ENCODE data around the gene ZNF584. TPM values are rescaled to one million over a fixed set of nuclear protein-coding genes. Genes with fewer than 3 reads are reported as not detected.

Gene ZNF584
- total RNA-seq, 2 experiments from 2014 or later, result 8.3 to 10.7 TPM

DNA sequence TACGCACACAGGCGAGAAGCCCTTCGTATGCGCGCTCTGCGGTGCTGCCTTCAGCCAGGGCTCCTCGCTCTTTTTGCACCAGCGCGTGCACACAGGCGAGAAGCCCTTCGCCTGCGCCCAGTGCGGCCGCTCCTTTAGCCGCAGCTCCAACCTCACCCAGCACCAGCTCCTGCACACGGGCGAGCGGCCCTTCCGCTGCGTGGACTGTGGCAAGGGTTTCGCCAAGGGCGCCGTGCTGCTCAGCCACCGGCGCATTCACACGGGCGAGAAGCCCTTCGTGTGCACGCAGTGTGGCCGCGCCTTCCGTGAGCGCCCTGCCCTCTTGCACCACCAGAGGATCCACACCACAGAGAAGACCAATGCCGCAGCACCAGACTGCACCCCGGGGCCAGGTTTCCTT is 47.7 kb downstream of the ZNF584 start:
- Mint-ChIP-seq H3K4me3 (no peak overlapping the region), H3K27ac (no peak overlapping the region), H3K4me1 (ENCODE audit: low read depth) (peaks cover 10% of the 10 kb centered on the region), H3K27me3 (peaks cover 2% of the 10 kb centered on the region), H3K9me3 (no peaks in the 10 kb centered on the region), H3K36me3 (peaks cover 31% of the 10 kb centered on the region)
- ChIA-PET CTCF (no interaction called here), POLR2A (no interaction called here)
- DNase-seq, result no peak
- intact Hi-C loops (cut with micrococcal nuclease), result no loop called here

GRCh38 chr19:58460039-58460438 is 51.6 kb downstream of the ZNF584 start:
- intact Hi-C loops (cut with micrococcal nuclease), result no loop called here
- no peak for DNase-seq
- ChIA-PET POLR2A (interaction anchor here (1.5 kb wide), 1 partner anchor 15 kb away, joined by 3 read pairs; no protein-coding TSS in a partner anchor), CTCF (no interaction called here)
- Mint-ChIP-seq H3K36me3 (peaks cover 22% of the 10 kb centered on the region), H3K27ac (no peak overlapping the region), H3K27me3 (no peaks in the 10 kb centered on the region), H3K4me3 (no peak overlapping the region), H3K9me3 (no peaks in the 10 kb centered on the region), H3K4me1 (ENCODE audit: low read depth) (no peaks in the 10 kb centered on the region)

DNA sequence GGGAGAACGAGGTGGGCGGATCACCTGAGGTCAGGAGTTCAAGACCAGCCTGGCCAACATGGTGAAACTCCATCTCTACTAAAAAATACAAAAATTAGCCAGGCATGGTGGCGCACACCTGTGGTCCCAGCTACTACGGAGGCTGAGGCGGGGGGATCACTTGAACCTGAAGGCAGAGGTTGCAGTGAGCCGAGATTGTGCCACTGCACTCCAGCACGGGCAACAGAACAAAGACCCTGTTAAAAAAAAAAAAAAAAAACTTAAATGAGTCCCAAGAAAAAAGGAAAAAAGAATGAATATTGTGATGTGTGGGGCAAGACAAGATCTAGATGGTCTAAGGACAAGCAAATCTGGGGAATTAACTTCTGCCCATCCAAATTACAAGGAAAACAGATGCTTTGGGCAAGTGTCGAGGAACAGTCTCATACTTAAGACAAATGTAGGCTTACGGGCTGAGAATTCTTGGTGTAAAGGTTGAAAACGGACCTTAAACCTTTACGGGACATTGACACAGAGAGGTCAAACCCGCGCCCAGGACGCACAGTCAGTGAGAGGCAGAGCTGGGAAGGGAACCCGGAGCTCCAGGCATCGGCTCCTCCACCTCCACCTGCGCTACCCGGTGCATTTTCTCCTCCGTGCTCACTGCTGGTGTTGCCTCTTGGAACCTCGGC is 57.8 kb downstream of the ZNF584 start:
- Mint-ChIP-seq H3K4me1 (ENCODE audit: low read depth) (peaks cover 17% of the 10 kb centered on the region), H3K9me3 (no peaks in the 10 kb centered on the region), H3K36me3 (peaks cover 4% of the 10 kb centered on the region), H3K4me3 (peak overlapping the region; percentile 83), H3K27ac (no peak overlapping the region), H3K27me3 (no peaks in the 10 kb centered on the region)
- DNase-seq, result no peak
- POLR2A ChIA-PET, result interaction anchor here (0.6 to 2.1 kb wide), 4 partner anchors 10 to 161 kb away, joined by 3 to 4 read pairs (median 4); partner anchors contain the start of genes ERVK3-1, ZNF446 and ZNF584
- intact Hi-C loops (cut with micrococcal nuclease), result loop anchor here (2.0 kb wide), 3 partner anchors 33 to 187 kb away; partner anchors contain the start of genes TRIM28 and ZNF8
- CTCF ChIA-PET, result interaction anchor here (0.7 to 1.0 kb wide), 3 partner anchors 13 to 54 kb away, joined by 3 read pairs; no protein-coding TSS in a partner anchor

DNA sequence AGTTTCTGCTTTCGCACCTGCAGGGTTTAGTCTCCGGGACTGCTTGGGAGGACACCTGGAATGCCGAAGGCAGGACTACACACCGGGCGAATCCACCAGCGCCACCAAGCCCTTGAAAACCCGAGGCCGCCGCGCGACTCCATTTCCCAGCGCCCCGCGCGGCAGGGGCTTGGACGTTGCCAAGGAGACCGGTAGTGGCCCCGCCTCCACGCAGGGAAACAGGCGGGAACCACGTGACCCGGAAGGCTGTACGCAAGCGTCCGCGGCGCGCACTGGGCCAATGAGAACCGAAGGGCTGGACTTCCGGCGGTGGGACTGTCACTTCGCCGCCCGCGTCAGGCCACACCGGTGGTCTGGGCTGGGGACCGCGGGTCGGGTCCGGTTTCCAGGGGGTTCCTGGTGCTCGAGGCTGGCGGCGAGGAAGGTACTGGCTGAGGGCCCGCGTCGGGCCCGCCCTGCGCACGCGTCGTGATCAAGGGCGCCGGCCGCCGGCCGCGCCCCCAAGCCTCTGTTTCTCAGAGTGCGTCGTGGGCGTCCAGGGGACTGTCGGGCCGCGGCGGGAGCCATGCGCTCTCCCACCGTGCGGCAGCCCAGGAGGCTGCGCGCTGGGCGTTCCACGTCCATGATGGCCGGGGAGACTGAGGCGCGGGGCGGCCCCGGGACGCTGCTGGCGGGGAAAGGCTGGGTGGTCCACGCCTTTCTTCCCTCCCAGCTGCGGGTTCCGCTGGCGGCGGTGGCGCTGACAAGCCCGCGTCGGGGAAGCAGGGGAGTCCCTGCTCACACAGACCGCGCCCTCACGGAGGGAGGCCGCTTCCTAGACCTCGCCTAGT is 58.5 kb downstream of the ZNF584 start, which contains the start of gene ZNF324:
ZNF324 (plus strand) TSS at position 321 of the 830 bp plus-strand sequence. CDS start 2,106 bp downstream, outside the sequence.
- intact Hi-C loops (cut with micrococcal nuclease), result loop anchor here (1.0 to 2.0 kb wide), 5 partner anchors 8 to 188 kb away; partner anchors contain the start of genes TRIM28, ZNF132 and ZNF8
- Mint-ChIP-seq H3K4me3 (peak within 1 kb of the TSS; percentile 83), H3K27me3 (no peaks in the 10 kb centered on the region), H3K9me3 (no peaks in the 10 kb centered on the region), H3K27ac (peak within 1 kb of the TSS; percentile 62), H3K4me1 (ENCODE audit: low read depth) (peaks cover 17% of the 10 kb centered on the region), H3K36me3 (peaks cover 4% of the 10 kb centered on the region)
- POLR2A ChIA-PET, result interaction anchor here (0.6 to 2.1 kb wide), 4 partner anchors 9 to 162 kb away, joined by 3 to 4 read pairs (median 4); partner anchors contain the start of genes ERVK3-1, ZNF446 and ZNF584
- peak; percentile 99 for DNase-seq
- CTCF ChIA-PET, result no interaction called here

Small RNA genes lying within 50 kb of the gene (microRNA-seq; reads per million reads assigned to microRNA genes)
- not detected for gene MIR4754 (ENCODE audit: borderline microRNAs expressed, borderline number of aligned reads, borderline replicate concordance)

Other genes starting within 250 kb of the ZNF584 start
- 10 to 100 TPM; 19.1 to 19.6 TPM for gene ZNF274, start 225.6 kb upstream of the ZNF584 start, total RNA-seq
- gene ZNF544, start 179.7 kb upstream of the ZNF584 start, total RNA-seq, result 10 to 100 TPM; 39.6 to 45.4 TPM
- 1 to 10 TPM; 3.7 to 3.9 TPM for gene ZNF8, start 129.7 kb upstream of the ZNF584 start, total RNA-seq
- 10 to 100 TPM; 37.1 to 42.3 TPM for gene ERVK3-1, start 103.3 kb upstream of the ZNF584 start, total RNA-seq
- 1 to 10 TPM; 3.1 to 3.3 TPM for gene ZSCAN22, start 81.7 kb upstream of the ZNF584 start, total RNA-seq
- 10 to 100 TPM in 1 of 2 experiments, 1 to 10 TPM in 1; 9.9 to 12.9 TPM for gene A1BG, start 55.2 kb upstream of the ZNF584 start, total RNA-seq
- under 1 TPM; 0.31 to 0.93 TPM for gene ZNF497, start 45.9 kb upstream of the ZNF584 start, total RNA-seq
- 1 to 10 TPM; 2.1 to 2.4 TPM for gene ZNF837, start 27.6 kb upstream of the ZNF584 start, total RNA-seq
- 1,000 to 10,000 TPM; 1,415 to 1,438 TPM for gene RPS5, start 21.4 kb upstream of the ZNF584 start, total RNA-seq
- under 1 TPM; 0.21 to 0.31 TPM for gene RNF225, start 13.0 kb upstream of the ZNF584 start, total RNA-seq
- 1 to 10 TPM; 3.1 to 3.6 TPM for gene ZNF132, start 31.5 kb downstream of the ZNF584 start, total RNA-seq
- 1 to 10 TPM; 7.7 to 7.8 TPM for gene ZNF324B, start 43.0 kb downstream of the ZNF584 start, total RNA-seq
- gene ZNF324, start 58.4 kb downstream of the ZNF584 start, total RNA-seq, result 1 to 10 TPM; 7.0 to 8.3 TPM
- gene ZNF446, start 67.7 kb downstream of the ZNF584 start, total RNA-seq, result 1 to 10 TPM; 6.4 to 7.5 TPM
- gene SLC27A5, start 103.3 kb downstream of the ZNF584 start, total RNA-seq, result 10 to 100 TPM; 16.7 to 17.0 TPM
- 1 to 10 TPM; 9.9 to 10.0 TPM for gene ZBTB45, start 111.2 kb downstream of the ZNF584 start, total RNA-seq
- 100 to 1,000 TPM; 404 to 408 TPM for gene TRIM28, start 135.4 kb downstream of the ZNF584 start, total RNA-seq
- 100 to 1,000 TPM; 120 to 122 TPM for gene CHMP2A, start 146.5 kb downstream of the ZNF584 start, total RNA-seq
- gene UBE2M, start 150.0 kb downstream of the ZNF584 start, total RNA-seq, result 100 to 1,000 TPM; 107 to 111 TPM
- gene MZF1, start 164.7 kb downstream of the ZNF584 start, total RNA-seq, result 10 to 100 TPM; 13.3 to 14.4 TPM

Data from activated CD4-positive, alpha-beta memory T cell treated with anti-CD3 and anti-CD28 coated beads for 36 hours (primary cell).